ENCODE data around the gene FGF3.
"Not testable (repeated sequence)": the region's sequence is repeated elsewhere in the genome, so short reads cannot be mapped to it uniquely, and the experiment has no call there.

FGF3 gene

DNA sequence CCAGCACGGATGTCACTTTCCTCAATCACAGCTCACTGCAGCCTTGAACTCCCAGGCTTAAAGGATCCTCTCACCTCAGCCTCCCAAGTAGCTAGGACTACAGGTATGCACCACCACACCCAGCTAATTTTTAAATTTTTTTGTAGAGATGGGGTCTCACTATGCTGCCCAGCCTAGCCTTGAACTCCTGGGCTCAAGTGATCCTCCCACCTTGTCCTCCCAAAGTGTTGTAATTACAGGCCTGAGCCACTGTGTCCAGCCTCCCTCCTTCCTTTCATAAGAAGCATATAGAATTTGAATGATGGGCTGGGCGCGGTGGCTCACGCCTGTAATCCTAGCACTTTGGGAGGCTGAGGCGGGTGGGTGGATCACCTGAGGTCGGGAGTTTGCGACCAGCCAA lies 54.3 kb downstream of the FGF3 start:
- not testable (repeated sequence) for DNase-seq

GRCh38 chr11:69760319-69760718 lies 58.9 kb downstream of the FGF3 start:
- no peak for DNase-seq
